Measurements from ENCODE around the gene PLEKHM3.
"Not testable (repeated sequence)": the region's sequence is repeated elsewhere in the genome, so short reads cannot be mapped to it uniquely, and the experiment has no call there.

Gene PLEKHM3

GRCh38 chr2:207914716-207915115 is 110.6 kb downstream of the PLEKHM3 start:
- DNase-seq, result no peak

GRCh38 chr2:207913772-207914358 is 111.5 kb downstream of the PLEKHM3 start:
- DNase-seq, result no peak

- DNase-seq, result no peak
Measured at GRCh38 chr2:207911856-207912255, 113.5 kb downstream of the PLEKHM3 start.

- no peak for DNase-seq
Measured at GRCh38 chr2:207911215-207911614, 114.1 kb downstream of the PLEKHM3 start.

- not testable (repeated sequence) for DNase-seq
Measured at GRCh38 chr2:207906495-207906894, 118.8 kb downstream of the PLEKHM3 start.

GRCh38 chr2:207905546-207905945 is 119.8 kb downstream of the PLEKHM3 start:
- DNase-seq, result no peak

- no peak for DNase-seq
Measured at GRCh38 chr2:207903236-207903635, 122.1 kb downstream of the PLEKHM3 start.

GRCh38 chr2:207902821-207903220 is 122.5 kb downstream of the PLEKHM3 start:
- no peak for DNase-seq

- no peak for DNase-seq
Measured at GRCh38 chr2:207901829-207902228, 123.5 kb downstream of the PLEKHM3 start.

GRCh38 chr2:207901401-207901800 is 123.9 kb downstream of the PLEKHM3 start:
- DNase-seq, result no peak

GRCh38 chr2:207898354-207898695 is 127.0 kb downstream of the PLEKHM3 start:
- no peak for DNase-seq

- no peak for DNase-seq
Measured at GRCh38 chr2:207897541-207898353, 127.6 kb downstream of the PLEKHM3 start.

- DNase-seq, result no peak
Measured at GRCh38 chr2:207896525-207897285, 128.6 kb downstream of the PLEKHM3 start.

- DNase-seq, result no peak
Measured at GRCh38 chr2:207895274-207895860, 130.0 kb downstream of the PLEKHM3 start.

GRCh38 chr2:207892716-207893402 is 132.5 kb downstream of the PLEKHM3 start:
- no peak for DNase-seq

GRCh38 chr2:207891086-207891844 is 134.1 kb downstream of the PLEKHM3 start:
- DNase-seq, result no peak

GRCh38 chr2:207887500-207887899 is 137.8 kb downstream of the PLEKHM3 start:
- DNase-seq, result no peak

GRCh38 chr2:207885010-207885409 is 140.3 kb downstream of the PLEKHM3 start:
- no peak for DNase-seq

- DNase-seq, result no peak
Measured at GRCh38 chr2:207884127-207884526, 141.2 kb downstream of the PLEKHM3 start.

- no peak for DNase-seq
Measured at GRCh38 chr2:207883002-207883780, 142.1 kb downstream of the PLEKHM3 start.

- no peak for DNase-seq
Measured at GRCh38 chr2:207881902-207882301, 143.4 kb downstream of the PLEKHM3 start.
